Esophagus squamous epithelium (tissue), 4 donors: ENCODE results near the gene GMDS.

ENCODE experiments used
- CTCF ChIP-seq, 6 experiments: fragments of 450-650 bp in 4 of 6; fragments of 200-600 bp in 2 of 6; sonication (generic) in 2 of 6; IDR thresholded peaks; one replicate each; pipeline ENCODE4 v1.5.1; 2016 to 2019; ENCODE audit warnings: antibody characterized with exemption in 6 of 6, mild to moderate bottlenecking in 4 of 6, moderate library complexity in 4 of 6
- POLR2A ChIP-seq, 4 donors: fragments of 450-650 bp; IDR thresholded peaks; one replicate each; pipeline ENCODE4 v1.6.1; 2017; ENCODE audit warnings: antibody characterized with exemption in 4 of 4, mild to moderate bottlenecking in 4 of 4, moderate library complexity in 3 of 4

GRCh38 chr6:2125158-2125557 lies 120.2 kb downstream of the GMDS start:
- TF ChIP-seq POLR2A (IDR thresholded peaks at IDR 0.05) (no peak), CTCF (IDR thresholded peaks at IDR 0.05) (no peak)
